GM19240 (cell line): ENCODE results near the gene SIK2.
"Not testable (repeated sequence)": the region's sequence is repeated elsewhere in the genome, so short reads cannot be mapped to it uniquely, and the experiment has no call there.

Source experiments
- DNase-seq: peaks from one replicate; pipeline ENCODE4 v3.0.0; 2011; ENCODE audit warnings: low spot score; ENCODE audit not compliant: insufficient read length

The SIK2 gene

GRCh38 chr11:111655924-111656323 lies 53.7 kb downstream of the SIK2 start:
- DNase-seq = no peak

GRCh38 chr11:111657905-111658304 lies 55.7 kb downstream of the SIK2 start:
- DNase-seq = not testable (repeated sequence)

- DNase-seq = not testable (repeated sequence)
Measured at GRCh38 chr11:111658493-111658892, 56.2 kb downstream of the SIK2 start.

GRCh38 chr11:111659201-111660115 lies 57.2 kb downstream of the SIK2 start:
- DNase-seq = no peak

GRCh38 chr11:111660822-111661221 lies 58.6 kb downstream of the SIK2 start:
- DNase-seq = no peak

- DNase-seq = no peak
Measured at GRCh38 chr11:111663820-111664219, 61.6 kb downstream of the SIK2 start.

- no peak for DNase-seq
Measured at GRCh38 chr11:111665777-111666176, 63.5 kb downstream of the SIK2 start.

- no peak for DNase-seq
Measured at GRCh38 chr11:111668980-111669379, 66.7 kb downstream of the SIK2 start.

GRCh38 chr11:111671383-111671782 lies 69.1 kb downstream of the SIK2 start:
- no peak for DNase-seq

GRCh38 chr11:111672949-111673348 lies 70.7 kb downstream of the SIK2 start:
- no peak for DNase-seq

GRCh38 chr11:111674941-111675340 lies 72.7 kb downstream of the SIK2 start:
- no peak for DNase-seq

- DNase-seq = no peak
Measured at GRCh38 chr11:111675891-111676290, 73.6 kb downstream of the SIK2 start.

- DNase-seq = no peak
Measured at GRCh38 chr11:111676878-111677585, 74.8 kb downstream of the SIK2 start.

GRCh38 chr11:111680486-111681175 lies 78.4 kb downstream of the SIK2 start:
- no peak for DNase-seq

- DNase-seq = no peak
Measured at GRCh38 chr11:111683806-111684205, 81.6 kb downstream of the SIK2 start.

GRCh38 chr11:111684251-111684650 lies 82.0 kb downstream of the SIK2 start:
- DNase-seq = no peak

- DNase-seq = no peak
Measured at GRCh38 chr11:111688013-111688412, 85.8 kb downstream of the SIK2 start.

GRCh38 chr11:111691176-111691575 lies 88.9 kb downstream of the SIK2 start:
- DNase-seq = no peak

- no peak for DNase-seq
Measured at GRCh38 chr11:111691741-111692140, 89.5 kb downstream of the SIK2 start.

- DNase-seq = no peak
Measured at GRCh38 chr11:111693224-111693937, 91.1 kb downstream of the SIK2 start.

- DNase-seq = no peak
Measured at GRCh38 chr11:111694851-111695250, 92.6 kb downstream of the SIK2 start.
